SHP77 treated with DMSO at 0.1 percent for 48 hours (cell line): ENCODE data around the gene IQGAP2.
"Not testable (repeated sequence)": the region's sequence is repeated elsewhere in the genome, so short reads cannot be mapped to it uniquely, and the experiment has no call there.

Source experiments
- DNase-seq: peaks from one replicate; lab custom pipeline; 2025; lab: John Stamatoyannopoulos, UW

The IQGAP2 gene

GRCh38 chr5:76537073-76537543 is 134.0 kb downstream of the IQGAP2 start:
- DNase-seq, result no peak

GRCh38 chr5:76542241-76542640 is 139.2 kb downstream of the IQGAP2 start:
- DNase-seq, result no peak

- no peak for DNase-seq
These were observed 140.0 kb downstream of the IQGAP2 start for GRCh38 chr5:76542887-76543690.

- no peak for DNase-seq
These were observed 141.3 kb downstream of the IQGAP2 start for GRCh38 chr5:76544268-76544926.

GRCh38 chr5:76545184-76545583 is 142.1 kb downstream of the IQGAP2 start:
- DNase-seq, result no peak

- no peak for DNase-seq
These were observed 143.5 kb downstream of the IQGAP2 start for GRCh38 chr5:76546497-76547102.

GRCh38 chr5:76547242-76547890 is 144.3 kb downstream of the IQGAP2 start:
- DNase-seq, result no peak

- no peak for DNase-seq
These were observed 144.9 kb downstream of the IQGAP2 start for GRCh38 chr5:76547891-76548524.

GRCh38 chr5:76548525-76549229 is 145.6 kb downstream of the IQGAP2 start:
- no peak for DNase-seq

GRCh38 chr5:76550881-76551280 is 147.8 kb downstream of the IQGAP2 start:
- not testable (repeated sequence) for DNase-seq

GRCh38 chr5:76552546-76552945 is 149.5 kb downstream of the IQGAP2 start:
- DNase-seq, result no peak

- no peak for DNase-seq
These were observed 150.2 kb downstream of the IQGAP2 start for GRCh38 chr5:76553251-76553650.

GRCh38 chr5:76555114-76555513 is 152.0 kb downstream of the IQGAP2 start:
- no peak for DNase-seq

- DNase-seq, result no peak
These were observed 152.6 kb downstream of the IQGAP2 start for GRCh38 chr5:76555717-76556116.

GRCh38 chr5:76556511-76557221 is 153.6 kb downstream of the IQGAP2 start:
- DNase-seq, result no peak

GRCh38 chr5:76560952-76561891 is 158.1 kb downstream of the IQGAP2 start:
- DNase-seq, result no peak

- no peak for DNase-seq
These were observed 158.9 kb downstream of the IQGAP2 start for GRCh38 chr5:76561959-76562358.

- DNase-seq, result no peak
These were observed 161.9 kb downstream of the IQGAP2 start for GRCh38 chr5:76565009-76565408.

- no peak for DNase-seq
These were observed 167.1 kb downstream of the IQGAP2 start for GRCh38 chr5:76570153-76570552.

GRCh38 chr5:76571559-76571958 is 168.5 kb downstream of the IQGAP2 start:
- no peak for DNase-seq
